Upper lobe of left lung (tissue), 6 donors: ENCODE data around the gene ZNF648. TPM values are rescaled to one million over a fixed set of nuclear protein-coding genes. Genes with fewer than 3 reads are reported as not detected.

ENCODE experiments used
- ATAC-seq, 2 donors: fragments of 200-7000 bp; cut with Tn5 transposase; one replicate each; pipeline ENCODE4 v1.9.1; 2022; ENCODE audit warnings: mild to moderate bottlenecking in 2 of 2, moderate library complexity in 2 of 2; ENCODE audit not compliant: low FRiP score in 2 of 2
- DNase-seq, 2 donors: peaks; one replicate each; pipeline ENCODE4 v3.0.0-alpha.2; 2019 to 2020
- H3K27ac ChIP-seq, 4 donors: fragments of 200-600 bp; sonication (generic); one replicate each; pipeline ENCODE4 v1.5.1; 2016 to 2019
- H3K27me3 ChIP-seq, 4 donors: fragments of 200-600 bp; sonication (generic); one replicate each; pipeline ENCODE4 v1.5.1; 2017 to 2019
- H3K36me3 ChIP-seq, 4 donors: fragments of 200-600 bp; sonication (generic); one replicate each; pipeline ENCODE4 v1.5.1; 2016 to 2019
- H3K4me1 ChIP-seq, 4 donors: fragments of 200-600 bp; sonication (generic); one replicate each; pipeline ENCODE4 v1.5.1; 2018 to 2019
- H3K4me3 ChIP-seq, 4 donors: fragments of 200-600 bp; sonication (generic); one replicate each; pipeline ENCODE4 v1.5.1; 2017 to 2019; ENCODE audit warnings: mild to moderate bottlenecking in 2 of 4, moderate library complexity in 1 of 4
- H3K9me3 ChIP-seq, 4 donors: fragments of 200-600 bp; sonication (generic); one replicate each; pipeline ENCODE4 v1.5.1; 2018 to 2019
- CTCF ChIP-seq, 6 experiments: fragments of 450-650 bp in 4 of 6; fragments of 200-600 bp in 2 of 6; sonication (generic) in 2 of 6; IDR thresholded peaks; one replicate each; pipeline ENCODE4 v1.5.1; 2016 to 2019; ENCODE audit warnings: antibody characterized with exemption in 6 of 6
- EP300 ChIP-seq, 4 donors: sonication (generic); formaldehyde crosslinking; IDR thresholded peaks; one replicate each; pipeline ENCODE4 v1.5.1; 2017; ENCODE audit warnings: antibody characterized with exemption in 4 of 4, control low read depth in 2 of 4
- POLR2A ChIP-seq, 4 donors: fragments of 450-650 bp; IDR thresholded peaks; one replicate each; pipeline ENCODE4 v1.5.1; 2016 to 2017; ENCODE audit warnings: antibody characterized with exemption in 4 of 4, mild to moderate bottlenecking in 2 of 4
- POLR2AphosphoS5 ChIP-seq, 2 donors: sonication (generic); formaldehyde crosslinking; IDR thresholded peaks; one replicate each; pipeline ENCODE4 v1.5.1; 2017; ENCODE audit warnings: antibody characterized with exemption in 2 of 2
- WGBS, 2 donors: methylation state at CpG; one replicate each; pipeline ENCODE4 v1.1.5; 2017 to 2018; 5-methylcytosine and 5-hydroxymethylcytosine counted together
- total RNA-seq, 6 donors: library from RNA; depleted of rRNA in 4 of 6; stranded (reverse); fragments of >200 nt in 4 of 6; gene quantifications; one replicate each; pipeline versions ENCODE4 v1.1.0 to v1.2.1, GENCODE V29; 2016 to 2021
- donor health status: DM: no; HTN: no; CAD: no; lungs with moderate emphysema.
- donor health status: DM: no; HTN: yes; CAD: no; lungs with severe emphysema.

ZNF648 gene
- total RNA-seq, 6 donors from 2014 or later, result 0.15 to 1.0 (median 0.36) TPM; not detected in 2

- H3K9me3 ChIP-seq, result no peaks in the 10 kb centered on the region
- no peak overlapping the region for H3K4me3 ChIP-seq
- 69 to 74% methylated on average over 5 of the region's 5 CpGs for WGBS, 2 donors
- no peaks in the 10 kb centered on the region for H3K36me3 ChIP-seq
- no peaks in the 10 kb centered on the region for H3K27me3 ChIP-seq
- no peak for DNase-seq
- peaks cover 5 to 12% (median 8%) of the 10 kb centered on the region in 4 donors for H3K4me1 ChIP-seq
- TF ChIP-seq CTCF (IDR thresholded peaks at IDR 0.05), result no peak
- TF ChIP-seq POLR2AphosphoS5 (IDR thresholded peaks at IDR 0.05), result no peak
- no peak for TF ChIP-seq EP300 (IDR thresholded peaks at IDR 0.05)
- no peak for TF ChIP-seq POLR2A (IDR thresholded peaks at IDR 0.05)
- ATAC-seq, result no peak
- no peak overlapping the region for H3K27ac ChIP-seq
Observed at GRCh38 chr1:182092336-182092735, 30.8 kb upstream of the ZNF648 start.

GRCh38 chr1:182091083-182091482 lies 29.6 kb upstream of the ZNF648 start:
- Histone ChIP-seq H3K9me3 (no peaks in the 10 kb centered on the region), H3K27ac (no peak overlapping the region), H3K36me3 (no peaks in the 10 kb centered on the region), H3K4me1 (peaks cover 5 to 12% (median 9%) of the 10 kb centered on the region in 4 donors), H3K4me3 (no peak overlapping the region), H3K27me3 (no peaks in the 10 kb centered on the region)
- 94 to 95% methylated on average over 2 of the region's 2 CpGs for WGBS, 2 donors
- TF ChIP-seq CTCF (IDR thresholded peaks at IDR 0.05), result no peak
- TF ChIP-seq POLR2A (IDR thresholded peaks at IDR 0.05), result no peak
- TF ChIP-seq EP300 (IDR thresholded peaks at IDR 0.05), result no peak
- TF ChIP-seq POLR2AphosphoS5 (IDR thresholded peaks at IDR 0.05), result no peak
- ATAC-seq, result no peak
- DNase-seq, result no peak

GRCh38 chr1:182087719-182088350 lies 26.3 kb upstream of the ZNF648 start:
- Histone ChIP-seq H3K27ac (peak overlapping the region in 1 of 4 donors; percentile 12), H3K9me3 (no peaks in the 10 kb centered on the region), H3K4me1 (peaks cover 10 to 30% (median 19%) of the 10 kb centered on the region in 4 donors), H3K4me3 (no peak overlapping the region), H3K27me3 (no peaks in the 10 kb centered on the region), H3K36me3 (no peaks in the 10 kb centered on the region)
- DNase-seq, result peak in 1 of 2 donors; percentile 40
- no peak for TF ChIP-seq CTCF (IDR thresholded peaks at IDR 0.05)
- no peak for TF ChIP-seq EP300 (IDR thresholded peaks at IDR 0.05)
- peak in 1 of 2 donors; percentile 39 for TF ChIP-seq POLR2AphosphoS5 (IDR thresholded peaks at IDR 0.05)
- 62 to 75% methylated on average over 5 to 6 of the region's 6 CpGs for WGBS, 2 donors
- no peak for ATAC-seq

- Histone ChIP-seq H3K27ac (peak overlapping the region in 1 of 4 donors; percentile 12), H3K27me3 (no peaks in the 10 kb centered on the region), H3K36me3 (no peaks in the 10 kb centered on the region), H3K4me3 (no peak overlapping the region), H3K9me3 (no peaks in the 10 kb centered on the region), H3K4me1 (peaks cover 10 to 30% (median 19%) of the 10 kb centered on the region in 4 donors)
- 64% methylated on average over 2 of the region's 2 CpGs; no CpG with 5 or more reads in 1 of the 2 donors for WGBS, 2 donors
- ATAC-seq (no peak), DNase-seq (no peak)
- TF ChIP-seq EP300 (IDR thresholded peaks at IDR 0.05) (no peak), CTCF (IDR thresholded peaks at IDR 0.05) (no peak), POLR2A (IDR thresholded peaks at IDR 0.05) (no peak), POLR2AphosphoS5 (IDR thresholded peaks at IDR 0.05) (no peak)
Observed at GRCh38 chr1:182087304-182087703, 25.8 kb upstream of the ZNF648 start.

- TF ChIP-seq POLR2AphosphoS5 (IDR thresholded peaks at IDR 0.05) (no peak), POLR2A (IDR thresholded peaks at IDR 0.05) (no peak), EP300 (IDR thresholded peaks at IDR 0.05) (no peak), CTCF (IDR thresholded peaks at IDR 0.05) (no peak)
- Histone ChIP-seq H3K9me3 (no peaks in the 10 kb centered on the region), H3K27me3 (no peaks in the 10 kb centered on the region), H3K27ac (no peak overlapping the region), H3K36me3 (no peaks in the 10 kb centered on the region), H3K4me3 (no peak overlapping the region), H3K4me1 (peaks cover 10 to 30% (median 19%) of the 10 kb centered on the region in 4 donors)
- ATAC-seq (no peak), DNase-seq (no peak)
- WGBS, 2 donors, result 83 to 87% methylated on average over 7 of the region's 7 CpGs
Observed at GRCh38 chr1:182086620-182087019, 25.1 kb upstream of the ZNF648 start.
